Panc1 (cell line): ENCODE data around the gene TPCN1. TPM values are rescaled to one million over a fixed set of nuclear protein-coding genes. Genes with fewer than 3 reads are reported as not detected.
A peak's percentile ranks its signal among the peaks of the same experiment; 100 is the strongest.

Experiments
- ATAC-seq: fragments of 200-7000 bp; cut with Tn5 transposase; 2 replicates; pipeline ENCODE4 v1.9.1; 2020; ENCODE audit warnings: mild to moderate bottlenecking, moderate library complexity
- BruUV-seq: library from RNA; stranded (reverse); fragments of 400-500 nt; replicated peaks from 2 replicates; lab custom pipeline; 2021; lab: Mats Ljungman, UMichigan
- CTCF ChIA-PET: fragments of 300-600 bp; sonication (Branson Sonifier 250); formaldehyde crosslinking; loops from one replicate; lab custom pipeline; 2022; ENCODE audit warnings: antibody characterized with exemption; lab: Charles Lee
- POLR2A ChIA-PET: fragments of 300-600 bp; sonication (Branson Sonifier 250); formaldehyde crosslinking; loops from one replicate; lab custom pipeline; 2022; ENCODE audit warnings: antibody characterized with exemption; lab: Charles Lee
- DNase-seq: peaks from one replicate; pipeline ENCODE4 v3.0.0-alpha.2; 2010; ENCODE audit warnings: low read depth, low spot score
- H3K27ac ChIP-seq: 2 replicates; pipeline ENCODE4 v1.5.1; 2011; ENCODE audit warnings: mild to moderate bottlenecking, low read length, inconsistent platforms
- H3K27me3 ChIP-seq: fragments of 200-500 bp; sonication (Bioruptor generic); 2 replicates; pipeline ENCODE4 v1.6.0; 2014; ENCODE audit warnings: low read length, inconsistent platforms; ENCODE audit not compliant: control insufficient read depth, insufficient read depth
- H3K36me3 ChIP-seq: fragments of 200-500 bp; sonication (Bioruptor generic); 2 replicates; pipeline ENCODE4 v1.5.1; 2014; ENCODE audit warnings: inconsistent platforms, mild to moderate bottlenecking, low read length, moderate library complexity; ENCODE audit not compliant: control insufficient read depth, insufficient read depth
- H3K4me1 ChIP-seq: 2 replicates; pipeline ENCODE4 v1.5.1; 2011; ENCODE audit warnings: inconsistent platforms, mild to moderate bottlenecking, low read length, moderate library complexity; ENCODE audit not compliant: control insufficient read depth, insufficient read depth
- H3K4me3 ChIP-seq, 2 experiments: 2 replicates each; pipeline ENCODE4 v1.5.1; 2011 to 2012; ENCODE audit warnings: low read depth in 2 of 2, low read length in 2 of 2, mild to moderate bottlenecking in 2 of 2, inconsistent platforms in 1 of 2, moderate library complexity in 1 of 2
- H3K9me3 ChIP-seq: fragments of 200-500 bp; sonication (Bioruptor generic); 2 replicates; pipeline ENCODE4 v1.5.1; 2014; ENCODE audit warnings: low read depth, mild to moderate bottlenecking, inconsistent platforms, low read length, moderate library complexity; ENCODE audit not compliant: control insufficient read depth, insufficient read depth
- CTCF ChIP-seq: fragments of 450-650 bp; IDR thresholded peaks from 2 replicates; pipeline ENCODE4 v1.5.1; 2017; ENCODE audit warnings: mild to moderate bottlenecking
- POLR2AphosphoS5 ChIP-seq: IDR thresholded peaks from 2 replicates; pipeline ENCODE4 v1.6.1; 2012; ENCODE audit warnings: mild to moderate bottlenecking, low read depth, low read length, moderate library complexity
- REST ChIP-seq, 2 experiments: IDR thresholded peaks; 2 replicates each; pipeline ENCODE4 v1.6.1; 2011 to 2012; ENCODE audit warnings: low read depth in 2 of 2, control low read depth in 1 of 2, low read length in 1 of 2, mild to moderate bottlenecking in 1 of 2, moderate library complexity in 1 of 2; ENCODE audit not compliant: insufficient read depth in 1 of 2
- SIN3A ChIP-seq: IDR thresholded peaks from 2 replicates; pipeline ENCODE4 v1.6.1; 2012; ENCODE audit warnings: low read depth, mild to moderate bottlenecking, low read length, moderate library complexity, borderline replicate concordance; ENCODE audit not compliant: insufficient read depth
- TCF7L2 ChIP-seq: IDR thresholded peaks from 2 replicates; pipeline ENCODE4 v1.6.1; 2011; ENCODE audit warnings: mild to moderate bottlenecking, low read depth, low read length, inconsistent platforms
- in situ Hi-C: cut with HindIII; loops from 2 replicates; pipeline ENCODE4 v1.10.0; 2016; ENCODE audit warnings: low sequenced_read_pairs, low pct_unique_long_range_greater_than_20kb
- intact Hi-C: fragments of 100-400 bp; cut with micrococcal nuclease; formaldehyde crosslinking; loops from one replicate; pipeline ENCODE4 v1.10.0; 2022; ENCODE audit not compliant: unreplicated experiment
- total RNA-seq: library from RNA; stranded (reverse); gene quantifications from one replicate; pipeline ENCODE4 v1.2.1, GENCODE V29; 2021; ENCODE audit not compliant: unreplicated experiment

The TPCN1 gene
- total RNA-seq, 1 experiment from 2014 or later, result 75.2 TPM

GRCh38 chr12:113239811-113240331 is 18.6 kb downstream of the TPCN1 start:
- ATAC-seq (no peak), DNase-seq (no peak)
- intact Hi-C loops, result no loop called here
- H3K9me3 ChIP-seq, result no peaks in the 10 kb centered on the region
- BruUV-seq, result no TSS peak
- POLR2A ChIA-PET, result interaction anchor here (0.5 to 0.7 kb wide), 3 partner anchors 14 to 24 kb away, joined by 3 read pairs; no protein-coding TSS in a partner anchor
- peak overlapping the region; percentile 86 for H3K27ac ChIP-seq
- CTCF ChIA-PET, result interaction anchor here (0.6 kb wide), 2 partner anchors 16 to 43 kb away, joined by 4 to 5 read pairs; no protein-coding TSS in a partner anchor
- in situ Hi-C loops, result no loop called here
- TF ChIP-seq CTCF (no peak), SIN3A (no peak), POLR2AphosphoS5 (no peak), TCF7L2 (no peak), REST (IDR thresholded peaks at IDR 0.05; ENCODE audit: insufficient read depth in 1 of 2, low read depth in 2 of 2, low read length in 1 of 2) (no peak)
- H3K4me3 ChIP-seq, result no peak overlapping the region
- no peaks in the 10 kb centered on the region for H3K36me3 ChIP-seq
- H3K4me1 ChIP-seq, result peaks cover 51% of the 10 kb centered on the region
- no peaks in the 10 kb centered on the region for H3K27me3 ChIP-seq

GRCh38 chr12:113240395-113240794 is 19.1 kb downstream of the TPCN1 start:
- BruUV-seq, result no TSS peak
- CTCF ChIA-PET, result interaction anchor here (0.6 kb wide), 2 partner anchors 17 to 43 kb away, joined by 4 to 5 read pairs; no protein-coding TSS in a partner anchor
- in situ Hi-C loops (no loop called here), intact Hi-C loops (no loop called here)
- no peaks in the 10 kb centered on the region for H3K27me3 ChIP-seq
- peaks cover 52% of the 10 kb centered on the region for H3K4me1 ChIP-seq
- no peaks in the 10 kb centered on the region for H3K9me3 ChIP-seq
- H3K27ac ChIP-seq, result peak overlapping the region; percentile 86
- POLR2A ChIA-PET, result interaction anchor here (0.5 to 0.7 kb wide), 3 partner anchors 15 to 24 kb away, joined by 3 read pairs; no protein-coding TSS in a partner anchor
- ATAC-seq, result no peak
- no peak for DNase-seq
- H3K36me3 ChIP-seq, result no peaks in the 10 kb centered on the region
- TF ChIP-seq CTCF (no peak), TCF7L2 (no peak), REST (IDR thresholded peaks at IDR 0.05; ENCODE audit: insufficient read depth in 1 of 2, low read depth in 2 of 2, low read length in 1 of 2) (no peak), SIN3A (no peak), POLR2AphosphoS5 (no peak)
- no peak overlapping the region for H3K4me3 ChIP-seq
